ENCODE data around the gene MED8. TPM values are rescaled to one million over a fixed set of nuclear protein-coding genes. Genes with fewer than 3 reads are reported as not detected.

Gene MED8
- total and polyA plus RNA-seq, 2 experiments from 2014 or later: 16.6 to 25.7 TPM

- DNase-seq (ENCODE audit: low spot score) (peak; percentile 96), ATAC-seq (peak; percentile 86)
- peaks cover 32% of the 10 kb centered on the region for H3K4me1 Mint-ChIP-seq
- no peaks in the 10 kb centered on the region for H3K9me3 Mint-ChIP-seq
- Histone ChIP-seq H3K27me3 (ENCODE audit: insufficient read depth) (peaks cover 18% of the 10 kb centered on the region), H3F3A (replicated peaks; ENCODE audit: low read depth) (peaks cover 13% of the 10 kb centered on the region; the same call in 1 of the 2 replicates), H3K27ac (ENCODE audit: low read depth) (peak overlapping the region; percentile 94), H3K4me3 (peak overlapping the region; percentile 84), H3K79me2 (replicated peaks; ENCODE audit: insufficient read depth) (no peaks in the 10 kb centered on the region), H3K4me2 (peak overlapping the region; percentile 81), H3K36me3 (ENCODE audit: insufficient read depth) (no peaks in the 10 kb centered on the region), H3K9me2 (ENCODE audit: insufficient read depth) (no peaks in the 10 kb centered on the region), H3K4me1 (ENCODE audit: insufficient read depth) (peaks cover 20% of the 10 kb centered on the region), H4K20me1 (replicated peaks; ENCODE audit: insufficient read depth) (no peaks in the 10 kb centered on the region), H2AFZ (peak overlapping the region; percentile 85)
- H3K27ac Mint-ChIP-seq: peak overlapping the region; percentile 99
- H3K4me3 Mint-ChIP-seq: peak overlapping the region; percentile 77
- no peaks in the 10 kb centered on the region for H3K36me3 Mint-ChIP-seq (ENCODE audit: low read depth)
- no peaks in the 10 kb centered on the region for H3K27me3 Mint-ChIP-seq (ENCODE audit: insufficient read depth, low read depth, poor library complexity)
- TF ChIP-seq NANOG (IDR thresholded peaks at IDR 0.05; ENCODE audit: borderline replicate concordance) (no peak), ZNF114 (CRISPR knock-in tag; IDR thresholded peaks at IDR 0.05) (no peak), STAT1 (IDR thresholded peaks at IDR 0.05; ENCODE audit: unreplicated experiment) (no peak), ZNF331 (CRISPR knock-in tag; IDR thresholded peaks at IDR 0.05; ENCODE audit: low read depth) (no peak), JUNB (IDR thresholded peaks at IDR 0.05; ENCODE audit: unreplicated experiment) (no peak), POLR2AphosphoS5 (IDR thresholded peaks at IDR 0.05; ENCODE audit: low read depth) (peak; percentile 81), REST (IDR thresholded peaks at IDR 0.05; ENCODE audit: unreplicated experiment) (no peak), CREB1 (CRISPR knock-in tag; IDR thresholded peaks at IDR 0.05; ENCODE audit: low read depth) (peak; percentile 74), EZH2phosphoT487 (IDR thresholded peaks at IDR 0.05; ENCODE audit: unreplicated experiment) (no peak), EZH2 (IDR thresholded peaks at IDR 0.05; ENCODE audit: low read depth, unreplicated experiment) (no peak)
- TF ChIP-seq, protein P1, sequence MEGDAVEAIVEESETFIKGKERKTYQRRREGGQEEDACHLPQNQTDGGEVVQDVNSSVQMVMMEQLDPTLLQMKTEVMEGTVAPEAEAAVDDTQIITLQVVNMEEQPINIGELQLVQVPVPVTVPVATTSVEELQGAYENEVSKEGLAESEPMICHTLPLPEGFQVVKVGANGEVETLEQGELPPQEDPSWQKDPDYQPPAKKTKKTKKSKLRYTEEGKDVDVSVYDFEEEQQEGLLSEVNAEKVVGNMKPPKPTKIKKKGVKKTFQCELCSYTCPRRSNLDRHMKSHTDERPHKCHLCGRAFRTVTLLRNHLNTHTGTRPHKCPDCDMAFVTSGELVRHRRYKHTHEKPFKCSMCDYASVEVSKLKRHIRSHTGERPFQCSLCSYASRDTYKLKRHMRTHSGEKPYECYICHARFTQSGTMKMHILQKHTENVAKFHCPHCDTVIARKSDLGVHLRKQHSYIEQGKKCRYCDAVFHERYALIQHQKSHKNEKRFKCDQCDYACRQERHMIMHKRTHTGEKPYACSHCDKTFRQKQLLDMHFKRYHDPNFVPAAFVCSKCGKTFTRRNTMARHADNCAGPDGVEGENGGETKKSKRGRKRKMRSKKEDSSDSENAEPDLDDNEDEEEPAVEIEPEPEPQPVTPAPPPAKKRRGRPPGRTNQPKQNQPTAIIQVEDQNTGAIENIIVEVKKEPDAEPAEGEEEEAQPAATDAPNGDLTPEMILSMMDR (conservative IDR thresholded peaks at IDR 0.05; ENCODE audit: low read depth in 2 of 2): no peak
- TF ChIP-seq, protein P2, sequence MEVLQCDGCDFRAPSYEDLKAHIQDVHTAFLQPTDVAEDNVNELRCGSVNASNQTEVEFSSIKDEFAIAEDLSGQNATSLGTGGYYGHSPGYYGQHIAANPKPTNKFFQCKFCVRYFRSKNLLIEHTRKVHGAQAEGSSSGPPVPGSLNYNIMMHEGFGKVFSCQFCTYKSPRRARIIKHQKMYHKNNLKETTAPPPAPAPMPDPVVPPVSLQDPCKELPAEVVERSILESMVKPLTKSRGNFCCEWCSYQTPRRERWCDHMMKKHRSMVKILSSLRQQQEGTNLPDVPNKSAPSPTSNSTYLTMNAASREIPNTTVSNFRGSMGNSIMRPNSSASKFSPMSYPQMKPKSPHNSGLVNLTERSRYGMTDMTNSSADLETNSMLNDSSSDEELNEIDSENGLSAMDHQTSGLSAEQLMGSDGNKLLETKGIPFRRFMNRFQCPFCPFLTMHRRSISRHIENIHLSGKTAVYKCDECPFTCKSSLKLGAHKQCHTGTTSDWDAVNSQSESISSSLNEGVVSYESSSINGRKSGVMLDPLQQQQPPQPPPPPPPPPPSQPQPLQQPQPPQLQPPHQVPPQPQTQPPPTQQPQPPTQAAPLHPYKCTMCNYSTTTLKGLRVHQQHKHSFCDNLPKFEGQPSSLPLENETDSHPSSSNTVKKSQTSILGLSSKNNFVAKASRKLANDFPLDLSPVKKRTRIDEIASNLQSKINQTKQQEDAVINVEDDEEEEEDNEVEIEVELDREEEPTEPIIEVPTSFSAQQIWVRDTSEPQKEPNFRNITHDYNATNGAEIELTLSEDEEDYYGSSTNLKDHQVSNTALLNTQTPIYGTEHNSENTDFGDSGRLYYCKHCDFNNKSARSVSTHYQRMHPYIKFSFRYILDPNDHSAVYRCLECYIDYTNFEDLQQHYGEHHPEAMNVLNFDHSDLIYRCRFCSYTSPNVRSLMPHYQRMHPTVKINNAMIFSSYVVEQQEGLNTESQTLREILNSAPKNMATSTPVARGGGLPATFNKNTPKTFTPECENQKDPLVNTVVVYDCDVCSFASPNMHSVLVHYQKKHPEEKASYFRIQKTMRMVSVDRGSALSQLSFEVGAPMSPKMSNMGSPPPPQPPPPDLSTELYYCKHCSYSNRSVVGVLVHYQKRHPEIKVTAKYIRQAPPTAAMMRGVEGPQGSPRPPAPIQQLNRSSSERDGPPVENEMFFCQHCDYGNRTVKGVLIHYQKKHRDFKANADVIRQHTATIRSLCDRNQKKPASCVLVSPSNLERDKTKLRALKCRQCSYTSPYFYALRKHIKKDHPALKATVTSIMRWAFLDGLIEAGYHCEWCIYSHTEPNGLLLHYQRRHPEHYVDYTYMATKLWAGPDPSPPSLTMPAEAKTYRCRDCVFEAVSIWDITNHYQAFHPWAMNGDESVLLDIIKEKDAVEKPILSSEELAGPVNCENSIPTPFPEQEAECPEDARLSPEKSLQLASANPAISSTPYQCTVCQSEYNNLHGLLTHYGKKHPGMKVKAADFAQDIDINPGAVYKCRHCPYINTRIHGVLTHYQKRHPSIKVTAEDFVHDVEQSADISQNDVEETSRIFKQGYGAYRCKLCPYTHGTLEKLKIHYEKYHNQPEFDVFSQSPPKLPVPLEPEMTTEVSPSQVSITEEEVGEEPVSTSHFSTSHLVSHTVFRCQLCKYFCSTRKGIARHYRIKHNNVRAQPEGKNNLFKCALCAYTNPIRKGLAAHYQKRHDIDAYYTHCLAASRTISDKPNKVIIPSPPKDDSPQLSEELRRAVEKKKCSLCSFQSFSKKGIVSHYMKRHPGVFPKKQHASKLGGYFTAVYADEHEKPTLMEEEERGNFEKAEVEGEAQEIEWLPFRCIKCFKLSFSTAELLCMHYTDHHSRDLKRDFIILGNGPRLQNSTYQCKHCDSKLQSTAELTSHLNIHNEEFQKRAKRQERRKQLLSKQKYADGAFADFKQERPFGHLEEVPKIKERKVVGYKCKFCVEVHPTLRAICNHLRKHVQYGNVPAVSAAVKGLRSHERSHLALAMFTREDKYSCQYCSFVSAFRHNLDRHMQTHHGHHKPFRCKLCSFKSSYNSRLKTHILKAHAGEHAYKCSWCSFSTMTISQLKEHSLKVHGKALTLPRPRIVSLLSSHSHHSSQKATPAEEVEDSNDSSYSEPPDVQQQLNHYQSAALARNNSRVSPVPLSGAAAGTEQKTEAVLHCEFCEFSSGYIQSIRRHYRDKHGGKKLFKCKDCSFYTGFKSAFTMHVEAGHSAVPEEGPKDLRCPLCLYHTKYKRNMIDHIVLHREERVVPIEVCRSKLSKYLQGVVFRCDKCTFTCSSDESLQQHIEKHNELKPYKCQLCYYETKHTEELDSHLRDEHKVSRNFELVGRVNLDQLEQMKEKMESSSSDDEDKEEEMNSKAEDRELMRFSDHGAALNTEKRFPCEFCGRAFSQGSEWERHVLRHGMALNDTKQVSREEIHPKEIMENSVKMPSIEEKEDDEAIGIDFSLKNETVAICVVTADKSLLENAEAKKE (CRISPR knock-in tag; IDR thresholded peaks at IDR 0.05): no peak
- TF ChIP-seq, protein P3, sequence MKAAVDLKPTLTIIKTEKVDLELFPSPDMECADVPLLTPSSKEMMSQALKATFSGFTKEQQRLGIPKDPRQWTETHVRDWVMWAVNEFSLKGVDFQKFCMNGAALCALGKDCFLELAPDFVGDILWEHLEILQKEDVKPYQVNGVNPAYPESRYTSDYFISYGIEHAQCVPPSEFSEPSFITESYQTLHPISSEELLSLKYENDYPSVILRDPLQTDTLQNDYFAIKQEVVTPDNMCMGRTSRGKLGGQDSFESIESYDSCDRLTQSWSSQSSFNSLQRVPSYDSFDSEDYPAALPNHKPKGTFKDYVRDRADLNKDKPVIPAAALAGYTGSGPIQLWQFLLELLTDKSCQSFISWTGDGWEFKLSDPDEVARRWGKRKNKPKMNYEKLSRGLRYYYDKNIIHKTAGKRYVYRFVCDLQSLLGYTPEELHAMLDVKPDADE (IDR thresholded peaks at IDR 0.05): no peak
Measured at GRCh38 chr1:43348809-43349593, 40.6 kb downstream of the MED8 start.

All from GM23338 (cell line).